ENCODE data around the gene TIMP2.
A peak's percentile ranks its signal among the peaks of the same experiment; 100 is the strongest.
"Not testable (repeated sequence)": the region's sequence is repeated elsewhere in the genome, so short reads cannot be mapped to it uniquely, and the experiment has no call there.

The TIMP2 gene

GRCh38 chr17:78929908-78930775, 5.0 kb upstream of the TIMP2 start:
- no peak for DNase-seq

GRCh38 chr17:78925662-78926555, 722 bp upstream of the TIMP2 start:
- peak; percentile 92 for DNase-seq

GRCh38 chr17:78924481-78925151, 571 bp downstream of the TIMP2 start:
- peak; percentile 51 for DNase-seq

GRCh38 chr17:78923660-78924453, 1.3 kb downstream of the TIMP2 start:
- peak; percentile 50 for DNase-seq

- DNase-seq = no peak
Observed at GRCh38 chr17:78922816-78923498, 2.2 kb downstream of the TIMP2 start.

GRCh38 chr17:78921437-78921971, 3.7 kb downstream of the TIMP2 start:
- DNase-seq = no peak

GRCh38 chr17:78920528-78920927, 4.7 kb downstream of the TIMP2 start:
- DNase-seq = no peak

- no peak for DNase-seq
Observed at GRCh38 chr17:78919861-78920450, 5.2 kb downstream of the TIMP2 start.

- DNase-seq = no peak
Observed at GRCh38 chr17:78918979-78919378, 6.2 kb downstream of the TIMP2 start.

- DNase-seq = no peak
Observed at GRCh38 chr17:78917451-78918275, 7.5 kb downstream of the TIMP2 start.

- peak; percentile 62 for DNase-seq
Observed at GRCh38 chr17:78915872-78916632, 9.1 kb downstream of the TIMP2 start.

GRCh38 chr17:78913115-78913514, 12.1 kb downstream of the TIMP2 start:
- no peak for DNase-seq

- no peak for DNase-seq
Observed at GRCh38 chr17:78912082-78912481, 13.1 kb downstream of the TIMP2 start.

- DNase-seq = not testable (repeated sequence)
Observed at GRCh38 chr17:78911543-78911942, 13.6 kb downstream of the TIMP2 start.

GRCh38 chr17:78910497-78911284, 14.5 kb downstream of the TIMP2 start:
- no peak for DNase-seq

- no peak for DNase-seq
Observed at GRCh38 chr17:78908426-78908825, 16.8 kb downstream of the TIMP2 start.

GRCh38 chr17:78905541-78905940, 19.6 kb downstream of the TIMP2 start:
- no peak for DNase-seq

- DNase-seq = peak; percentile 39
Observed at GRCh38 chr17:78905116-78905515, 20.1 kb downstream of the TIMP2 start.

Data from EL (cell line).